GM19467 (cell line): ENCODE measurements around the gene TCF12.
"Not testable (repeated sequence)": the region's sequence is repeated elsewhere in the genome, so short reads cannot be mapped to it uniquely, and the experiment has no call there.

ENCODE experiments used
- ATAC-seq: cut with Tn5 transposase; IDR thresholded peaks from one replicate; pipeline ENCODE4 v1.9.1; 2021; ENCODE audit warnings: mild to moderate bottlenecking, moderate library complexity; ENCODE audit not compliant: unreplicated experiment

The TCF12 gene

GRCh38 chr15:56973463-56973862 lies 55.0 kb downstream of the TCF12 start:
- ATAC-seq = no peak

GRCh38 chr15:56977232-56977631 lies 58.8 kb downstream of the TCF12 start:
- ATAC-seq = no peak

GRCh38 chr15:56978898-56979662 lies 60.6 kb downstream of the TCF12 start:
- ATAC-seq = no peak

GRCh38 chr15:56980473-56980872 lies 62.0 kb downstream of the TCF12 start:
- ATAC-seq = no peak

GRCh38 chr15:56981160-56981559 lies 62.7 kb downstream of the TCF12 start:
- no peak for ATAC-seq

GRCh38 chr15:56982987-56983386 lies 64.5 kb downstream of the TCF12 start:
- no peak for ATAC-seq

- no peak for ATAC-seq
Observed at GRCh38 chr15:56984681-56985481, 66.4 kb downstream of the TCF12 start.

- no peak for ATAC-seq
Observed at GRCh38 chr15:56985856-56986255, 67.4 kb downstream of the TCF12 start.

GRCh38 chr15:56987286-56987685 lies 68.8 kb downstream of the TCF12 start:
- no peak for ATAC-seq

GRCh38 chr15:56988219-56988618 lies 69.8 kb downstream of the TCF12 start:
- ATAC-seq = no peak

GRCh38 chr15:56989411-56989924 lies 71.0 kb downstream of the TCF12 start:
- ATAC-seq = peak; percentile 47

- no peak for ATAC-seq
Observed at GRCh38 chr15:56991017-56991416, 72.6 kb downstream of the TCF12 start.

GRCh38 chr15:56992725-56993124 lies 74.3 kb downstream of the TCF12 start:
- ATAC-seq = no peak

- no peak for ATAC-seq
Observed at GRCh38 chr15:56994280-56994679, 75.8 kb downstream of the TCF12 start.

- no peak for ATAC-seq
Observed at GRCh38 chr15:56996093-56996492, 77.6 kb downstream of the TCF12 start.

- ATAC-seq = no peak
Observed at GRCh38 chr15:56996746-56997470, 78.5 kb downstream of the TCF12 start.

- ATAC-seq = no peak
Observed at GRCh38 chr15:57003418-57003817, 85.0 kb downstream of the TCF12 start.

- no peak for ATAC-seq
Observed at GRCh38 chr15:57005244-57005643, 86.8 kb downstream of the TCF12 start.

- ATAC-seq = not testable (repeated sequence)
Observed at GRCh38 chr15:57007797-57008196, 89.4 kb downstream of the TCF12 start.

- no peak for ATAC-seq
Observed at GRCh38 chr15:57010724-57011123, 92.3 kb downstream of the TCF12 start.

GRCh38 chr15:57012556-57012955 lies 94.1 kb downstream of the TCF12 start:
- no peak for ATAC-seq
